Stomach smooth muscle (tissue), 2 donors: Measurements from ENCODE around the gene FFAR2.
A peak's percentile ranks its signal among the peaks of the same experiment; 100 is the strongest.

Experiments
- H3K27ac ChIP-seq: one replicate; pipeline ENCODE4 v1.7.0; 2013; ENCODE audit warnings: mild to moderate bottlenecking, low read length, inconsistent platforms
- H3K27me3 ChIP-seq, 2 donors: one replicate each; pipeline ENCODE4 v1.7.0; 2013; ENCODE audit warnings: low read length in 2 of 2; ENCODE audit not compliant: insufficient read depth in 2 of 2, control insufficient read depth in 1 of 2
- H3K36me3 ChIP-seq, 2 donors: one replicate each; pipeline ENCODE4 v1.7.0; 2013; ENCODE audit warnings: low read length in 2 of 2; ENCODE audit not compliant: control insufficient read depth in 2 of 2, insufficient read depth in 2 of 2
- H3K4me1 ChIP-seq: one replicate; pipeline ENCODE4 v1.7.0; 2013; ENCODE audit warnings: low read length; ENCODE audit not compliant: control insufficient read depth, insufficient read depth
- H3K4me3 ChIP-seq, 2 donors: one replicate each; pipeline ENCODE4 v1.7.0; 2013; ENCODE audit warnings: low read length in 2 of 2
- H3K9ac ChIP-seq, 2 donors: one replicate each; pipeline ENCODE4 v1.7.0; 2013; ENCODE audit warnings: low read length in 2 of 2, mild to moderate bottlenecking in 1 of 2
- H3K9me3 ChIP-seq, 2 donors: one replicate each; pipeline ENCODE4 v1.7.0; 2013; ENCODE audit warnings: low read length in 2 of 2; ENCODE audit not compliant: control insufficient read depth in 2 of 2
- donor health status: healthy.
- donor health status: Pancreatic carcinoma.

The FFAR2 gene

DNA sequence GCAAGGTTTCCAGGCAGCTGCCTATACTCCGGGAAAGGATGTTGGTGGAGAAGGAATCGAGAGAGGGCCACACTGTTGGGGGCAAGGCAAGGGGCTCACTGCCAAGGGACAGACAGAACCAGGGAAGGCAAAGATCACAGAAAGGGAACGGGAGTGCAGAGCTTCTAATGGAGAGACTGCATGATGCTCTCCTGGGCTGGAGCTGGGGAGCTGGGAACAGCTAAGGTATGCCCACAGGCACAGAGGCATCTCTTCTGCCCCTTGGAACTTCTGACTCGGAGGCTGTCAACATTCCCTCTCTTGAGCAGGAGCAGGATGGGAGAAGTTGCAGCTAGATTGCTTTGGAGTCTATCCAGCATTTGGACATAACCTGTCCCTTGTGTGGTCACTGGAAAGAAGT is 22.4 kb upstream of the FFAR2 start:
- Histone ChIP-seq H3K27ac (no peak overlapping the region), H3K9ac (no peak overlapping the region), H3K4me1 (no peaks in the 10 kb centered on the region), H3K27me3 (peaks cover 7 to 10% of the 10 kb centered on the region in 2 donors), H3K36me3 (no peaks in the 10 kb centered on the region), H3K9me3 (peaks cover 4% of the 10 kb centered on the region in 2 donors), H3K4me3 (no peak overlapping the region)

DNA sequence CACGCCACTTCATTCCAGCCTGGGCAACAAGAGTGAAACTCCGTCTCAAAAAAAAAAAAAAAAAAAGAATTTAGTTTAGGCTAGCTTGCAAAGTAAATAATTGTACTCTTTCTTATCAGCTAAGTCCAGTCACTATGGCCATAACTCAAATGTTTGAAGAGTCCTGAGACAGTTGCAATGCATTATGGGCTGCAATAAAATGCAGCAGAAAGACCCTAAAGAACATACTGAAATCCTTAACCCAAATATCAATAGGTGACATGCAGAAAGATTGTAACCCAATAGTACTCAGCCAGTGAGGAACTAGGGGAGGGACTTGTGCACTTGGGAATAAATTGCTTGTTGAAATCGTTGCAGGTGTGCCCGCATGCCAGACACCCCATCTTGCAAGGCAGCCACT is 20.9 kb upstream of the FFAR2 start:
- Histone ChIP-seq H3K27me3 (peaks cover 11 to 13% of the 10 kb centered on the region in 2 donors), H3K4me3 (no peak overlapping the region), H3K4me1 (no peaks in the 10 kb centered on the region), H3K9me3 (peaks cover 4 to 10% of the 10 kb centered on the region in 2 donors), H3K9ac (no peak overlapping the region), H3K36me3 (no peaks in the 10 kb centered on the region), H3K27ac (no peak overlapping the region)

DNA sequence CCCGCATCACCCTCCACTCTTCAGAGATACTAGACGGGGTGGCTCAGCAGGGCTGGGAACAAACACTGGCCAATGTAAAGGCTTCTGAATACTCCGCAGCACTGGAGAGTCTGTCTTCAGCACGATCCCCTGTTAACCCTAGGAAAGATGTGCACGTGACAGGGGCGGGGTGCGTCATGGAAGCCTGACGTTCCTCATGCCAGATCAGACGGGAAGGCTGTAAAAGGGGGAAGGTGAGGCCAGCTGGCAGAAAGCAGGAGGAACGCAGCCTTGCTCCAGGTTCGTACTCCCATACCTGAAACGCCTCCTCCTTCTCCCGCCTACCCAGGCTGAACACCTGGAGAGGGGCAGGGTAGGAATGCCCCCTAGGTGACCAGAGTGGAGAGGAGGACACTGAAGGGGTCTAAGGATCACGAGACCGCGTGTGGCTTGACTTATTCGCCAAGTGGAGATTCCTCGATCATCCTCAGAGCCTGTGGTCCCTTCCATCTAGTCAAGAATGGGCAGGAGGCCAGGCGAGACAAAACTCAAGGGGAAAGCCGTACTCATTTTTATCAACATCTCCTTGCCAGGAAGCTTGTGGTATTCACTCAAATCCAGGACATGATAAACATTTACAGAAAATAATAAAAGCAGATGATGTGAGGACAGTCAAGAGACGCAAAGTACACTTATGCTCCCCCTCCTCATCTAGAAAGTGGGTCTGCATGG is 18.2 kb upstream of the FFAR2 start:
- peaks cover 21 to 22% of the 10 kb centered on the region in 2 donors for H3K27me3 ChIP-seq
- no peak overlapping the region for H3K27ac ChIP-seq
- no peaks in the 10 kb centered on the region for H3K36me3 ChIP-seq
- no peak overlapping the region for H3K9ac ChIP-seq
- H3K4me1 ChIP-seq = no peaks in the 10 kb centered on the region
- no peak overlapping the region for H3K4me3 ChIP-seq
- H3K9me3 ChIP-seq = peaks cover 4 to 10% of the 10 kb centered on the region in 2 donors

GRCh38 chr19:35430409-35431144 is 17.5 kb upstream of the FFAR2 start:
- no peaks in the 10 kb centered on the region for H3K36me3 ChIP-seq
- no peak overlapping the region for H3K27ac ChIP-seq
- H3K9ac ChIP-seq = no peak overlapping the region
- H3K4me1 ChIP-seq = no peaks in the 10 kb centered on the region
- no peak overlapping the region for H3K4me3 ChIP-seq
- peaks cover 22 to 24% of the 10 kb centered on the region in 2 donors for H3K27me3 ChIP-seq
- H3K9me3 ChIP-seq = peaks cover 4 to 10% of the 10 kb centered on the region in 2 donors

DNA sequence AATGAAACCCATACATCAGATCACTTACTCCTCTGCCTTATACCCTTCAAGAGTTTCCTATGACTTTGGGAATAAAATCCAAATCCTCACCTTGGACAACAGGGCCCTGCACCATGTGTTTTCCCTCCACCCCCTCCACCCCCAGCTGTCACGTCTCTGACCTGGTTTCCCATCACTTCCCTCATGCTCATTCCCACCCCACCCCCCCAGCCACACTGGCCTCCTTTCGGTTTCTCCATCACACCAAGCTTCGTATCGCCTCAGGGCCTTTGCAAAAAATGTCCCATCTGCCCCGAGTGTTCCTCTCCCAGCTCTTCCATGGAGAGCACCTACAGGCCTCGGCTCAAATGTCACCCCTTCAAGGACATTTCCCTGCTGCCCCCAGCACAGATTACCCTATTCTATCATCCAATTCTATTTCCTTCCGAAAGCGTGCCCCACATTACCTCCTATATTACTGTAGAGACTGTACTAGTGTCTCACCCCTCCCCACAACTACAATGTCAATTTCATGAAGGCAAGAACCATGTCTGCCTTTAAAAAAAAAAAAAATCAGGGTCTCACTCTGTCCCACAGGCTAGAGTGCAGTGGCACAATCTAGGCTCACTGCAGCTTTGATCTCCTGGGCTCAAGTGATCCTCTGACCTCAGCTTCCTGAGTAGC is 16.8 kb upstream of the FFAR2 start:
- peaks cover 4 to 10% of the 10 kb centered on the region in 2 donors for H3K9me3 ChIP-seq
- peaks cover 24 to 27% of the 10 kb centered on the region in 2 donors for H3K27me3 ChIP-seq
- H3K4me3 ChIP-seq = no peak overlapping the region
- H3K27ac ChIP-seq = no peak overlapping the region
- H3K4me1 ChIP-seq = no peaks in the 10 kb centered on the region
- H3K36me3 ChIP-seq = no peaks in the 10 kb centered on the region
- H3K9ac ChIP-seq = no peak overlapping the region

DNA sequence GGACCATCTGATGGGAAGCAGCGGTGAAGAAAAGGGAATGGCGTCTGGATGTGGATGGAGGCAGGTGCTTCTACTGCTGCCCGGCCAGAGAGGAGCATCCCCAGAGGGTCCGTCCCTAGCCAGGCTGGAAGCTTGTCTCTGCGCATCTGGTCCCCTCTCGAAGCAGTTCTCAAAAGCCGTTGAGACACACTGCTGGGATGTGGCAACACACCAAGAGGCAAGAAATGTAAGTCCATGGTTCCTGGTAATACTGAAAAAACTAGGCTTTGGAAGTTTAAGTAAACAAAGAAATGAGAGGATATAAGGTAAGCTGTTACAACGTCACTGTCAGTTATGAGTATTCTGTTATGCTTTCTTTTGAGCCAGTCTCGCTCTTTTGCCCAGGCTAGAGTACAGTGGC is 15.1 kb upstream of the FFAR2 start:
- Histone ChIP-seq H3K36me3 (no peaks in the 10 kb centered on the region), H3K4me3 (no peak overlapping the region), H3K9ac (no peak overlapping the region), H3K4me1 (no peaks in the 10 kb centered on the region), H3K27me3 (peaks cover 27 to 32% of the 10 kb centered on the region in 2 donors), H3K27ac (no peak overlapping the region), H3K9me3 (peaks cover 4 to 10% of the 10 kb centered on the region in 2 donors)

- Histone ChIP-seq H3K4me3 (no peak overlapping the region), H3K27me3 (peaks cover 27 to 32% of the 10 kb centered on the region in 2 donors), H3K27ac (no peak overlapping the region), H3K9ac (no peak overlapping the region), H3K4me1 (no peaks in the 10 kb centered on the region), H3K36me3 (no peaks in the 10 kb centered on the region), H3K9me3 (peaks cover 4 to 10% of the 10 kb centered on the region in 2 donors)
Observed at GRCh38 chr19:35433448-35433847, 14.6 kb upstream of the FFAR2 start.

GRCh38 chr19:35435896-35436295 is 12.2 kb upstream of the FFAR2 start:
- H3K9ac ChIP-seq = no peak overlapping the region
- H3K27ac ChIP-seq = no peak overlapping the region
- peaks cover 0 to 7% of the 10 kb centered on the region in 2 donors for H3K9me3 ChIP-seq
- no peaks in the 10 kb centered on the region for H3K36me3 ChIP-seq
- no peaks in the 10 kb centered on the region for H3K4me1 ChIP-seq
- H3K4me3 ChIP-seq = no peak overlapping the region
- H3K27me3 ChIP-seq = peaks cover 22 to 28% of the 10 kb centered on the region in 2 donors

DNA sequence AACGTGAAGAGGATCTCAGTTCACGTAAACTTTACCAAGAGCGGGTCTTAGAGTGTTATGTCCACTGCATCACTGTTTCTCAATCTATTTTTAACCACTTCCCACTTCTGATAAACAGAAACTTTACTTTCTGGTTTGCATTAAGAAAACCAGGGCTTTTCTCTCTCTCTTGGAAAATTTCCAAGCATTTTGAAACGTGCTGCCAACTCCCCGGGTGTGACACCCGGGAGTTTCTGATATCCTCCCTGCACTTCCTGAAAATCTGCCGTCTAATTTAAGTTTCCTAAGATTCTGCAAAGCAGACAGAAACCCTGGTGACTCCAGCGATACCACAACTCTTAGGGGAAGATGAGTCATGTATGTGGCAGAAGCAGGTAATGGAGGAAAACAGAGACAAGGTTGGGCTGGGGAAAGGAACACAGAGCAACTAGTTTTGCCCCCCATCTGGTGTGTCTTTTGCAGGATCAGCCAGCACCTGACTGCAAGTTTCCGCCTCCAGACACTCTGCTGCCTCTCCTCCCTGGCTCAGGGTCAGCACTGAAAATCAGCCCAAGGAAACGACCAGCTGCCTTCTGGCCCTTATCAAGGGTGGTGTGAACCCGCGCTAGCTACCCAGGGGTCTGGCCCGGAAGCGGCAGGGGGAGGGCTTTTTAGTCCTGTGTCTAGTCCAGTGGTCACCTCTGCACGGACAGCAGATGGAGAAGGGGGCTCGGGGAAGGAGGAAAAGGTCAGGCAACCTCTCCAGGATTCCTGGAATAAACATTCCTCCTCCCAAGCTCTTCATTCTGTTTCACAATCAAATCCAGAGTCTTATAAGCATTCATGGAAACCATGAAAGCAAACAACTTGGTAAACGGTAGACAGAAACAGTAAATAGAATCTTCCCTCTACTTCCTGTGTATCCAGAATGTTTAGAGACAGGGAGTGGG is 11.3 kb upstream of the FFAR2 start:
- H3K4me3 ChIP-seq = peak overlapping the region; percentile 8 to 16

GRCh38 chr19:35437406-35437951 is 10.6 kb upstream of the FFAR2 start:
- no peaks in the 10 kb centered on the region for H3K36me3 ChIP-seq
- no peaks in the 10 kb centered on the region for H3K4me1 ChIP-seq
- H3K9me3 ChIP-seq = no peaks in the 10 kb centered on the region
- H3K27ac ChIP-seq = no peak overlapping the region
- peaks cover 14 to 26% of the 10 kb centered on the region in 2 donors for H3K27me3 ChIP-seq
- H3K9ac ChIP-seq = no peak overlapping the region
- no peak overlapping the region for H3K4me3 ChIP-seq

More for the DNA sequence above, 11.3 kb upstream of the FFAR2 start:
- H3K9me3 ChIP-seq = peaks cover 0 to 1% of the 10 kb centered on the region in 2 donors
- no peaks in the 10 kb centered on the region for H3K36me3 ChIP-seq
- peaks cover 20 to 28% of the 10 kb centered on the region in 2 donors for H3K27me3 ChIP-seq
- peak overlapping the region in 1 of 2 donors; percentile 9 for H3K9ac ChIP-seq
- no peaks in the 10 kb centered on the region for H3K4me1 ChIP-seq
- no peak overlapping the region for H3K27ac ChIP-seq
